H1 (cell line): ENCODE measurements around the gene ARFGAP3. TPM values are rescaled to one million over a fixed set of nuclear protein-coding genes. Genes with fewer than 3 reads are reported as not detected.

Experiments used
- SAP30 ChIP-seq: fragments of 300-600 bp; sonication (generic); IDR thresholded peaks from 2 replicates; pipeline ENCODE4 v1.7.1; 2012; ENCODE audit warnings: low read length, moderate library complexity, mild to moderate bottlenecking, inconsistent platforms; ENCODE audit not compliant: insufficient read depth, insufficient replicate concordance
- TAF1 ChIP-seq: IDR thresholded peaks from 2 replicates; pipeline ENCODE4 v1.6.1; 2011; ENCODE audit warnings: mild to moderate bottlenecking, low read depth, low read length
- polyA plus RNA-seq, 7 experiments: library from polyadenylated mRNA; depleted of rRNA in 3 of 7; stranded (reverse) in 5 of 7; unstranded in 2 of 7; fragments of >200 nt in 5 of 7; fragments of 200-250 nt in 2 of 7; gene quantifications; 1 replicate in 5 of 7; 2 replicates in 1 of 7; 4 replicates in 1 of 7; pipeline versions ENCODE4 v1.2.1 to v1.2.3, GENCODE V29; 2011 to 2013; ENCODE audit warnings: missing spikeins in 2 of 7, mixed read lengths in 2 of 7
- total RNA-seq: library from RNA; stranded (reverse); fragmentation: NEBNext Ultra II Directional; extraction: Animal tissue kit (Norgen Biotek cat#: 25700); gene quantifications from 2 replicates; pipeline ENCODE4 v1.2.1, GENCODE V29; 2021

Gene ARFGAP3
- total and polyA plus RNA-seq, 2 of the 8 experiments (the other 6 are each of a cell fraction or from before 2014, with no cell fraction given), result 9.7 to 16.0 TPM

- TF ChIP-seq SAP30, result no peak
- no peak for TF ChIP-seq TAF1
Observed at GRCh38 chr22:42769238-42769573, 87.9 kb downstream of the ARFGAP3 start (continued).
